ENCODE results near the gene DCAF16.

DCAF16 gene

GRCh38 chr4:17785858-17786257, 24.7 kb downstream of the DCAF16 start:
- Histone ChIP-seq H2AFZ (ENCODE audit: low read depth) (no peak overlapping the region), H3K4me3 (IDR thresholded peaks at IDR 0.05; ENCODE audit: insufficient read depth, low read depth, low read length) (no peak overlapping the region), H3K9ac (no peak overlapping the region), H3K4me2 (no peak overlapping the region), H4K20me1 (ENCODE audit: insufficient read depth) (no peaks in the 10 kb centered on the region), H3K27me3 (ENCODE audit: insufficient read depth, low read depth) (no peaks in the 10 kb centered on the region), H3K4me1 (ENCODE audit: low read depth, poor library complexity, severe bottlenecking) (no peaks in the 10 kb centered on the region), H3K36me3 (ENCODE audit: insufficient read depth) (no peaks in the 10 kb centered on the region), H3K79me2 (ENCODE audit: insufficient read depth, low read depth) (no peaks in the 10 kb centered on the region), H3K27ac (no peak overlapping the region)
- TF ChIP-seq, protein P1, sequence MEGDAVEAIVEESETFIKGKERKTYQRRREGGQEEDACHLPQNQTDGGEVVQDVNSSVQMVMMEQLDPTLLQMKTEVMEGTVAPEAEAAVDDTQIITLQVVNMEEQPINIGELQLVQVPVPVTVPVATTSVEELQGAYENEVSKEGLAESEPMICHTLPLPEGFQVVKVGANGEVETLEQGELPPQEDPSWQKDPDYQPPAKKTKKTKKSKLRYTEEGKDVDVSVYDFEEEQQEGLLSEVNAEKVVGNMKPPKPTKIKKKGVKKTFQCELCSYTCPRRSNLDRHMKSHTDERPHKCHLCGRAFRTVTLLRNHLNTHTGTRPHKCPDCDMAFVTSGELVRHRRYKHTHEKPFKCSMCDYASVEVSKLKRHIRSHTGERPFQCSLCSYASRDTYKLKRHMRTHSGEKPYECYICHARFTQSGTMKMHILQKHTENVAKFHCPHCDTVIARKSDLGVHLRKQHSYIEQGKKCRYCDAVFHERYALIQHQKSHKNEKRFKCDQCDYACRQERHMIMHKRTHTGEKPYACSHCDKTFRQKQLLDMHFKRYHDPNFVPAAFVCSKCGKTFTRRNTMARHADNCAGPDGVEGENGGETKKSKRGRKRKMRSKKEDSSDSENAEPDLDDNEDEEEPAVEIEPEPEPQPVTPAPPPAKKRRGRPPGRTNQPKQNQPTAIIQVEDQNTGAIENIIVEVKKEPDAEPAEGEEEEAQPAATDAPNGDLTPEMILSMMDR (conservative IDR thresholded peaks at IDR 0.05; ENCODE audit: low read depth, low read length), result no peak

DNA sequence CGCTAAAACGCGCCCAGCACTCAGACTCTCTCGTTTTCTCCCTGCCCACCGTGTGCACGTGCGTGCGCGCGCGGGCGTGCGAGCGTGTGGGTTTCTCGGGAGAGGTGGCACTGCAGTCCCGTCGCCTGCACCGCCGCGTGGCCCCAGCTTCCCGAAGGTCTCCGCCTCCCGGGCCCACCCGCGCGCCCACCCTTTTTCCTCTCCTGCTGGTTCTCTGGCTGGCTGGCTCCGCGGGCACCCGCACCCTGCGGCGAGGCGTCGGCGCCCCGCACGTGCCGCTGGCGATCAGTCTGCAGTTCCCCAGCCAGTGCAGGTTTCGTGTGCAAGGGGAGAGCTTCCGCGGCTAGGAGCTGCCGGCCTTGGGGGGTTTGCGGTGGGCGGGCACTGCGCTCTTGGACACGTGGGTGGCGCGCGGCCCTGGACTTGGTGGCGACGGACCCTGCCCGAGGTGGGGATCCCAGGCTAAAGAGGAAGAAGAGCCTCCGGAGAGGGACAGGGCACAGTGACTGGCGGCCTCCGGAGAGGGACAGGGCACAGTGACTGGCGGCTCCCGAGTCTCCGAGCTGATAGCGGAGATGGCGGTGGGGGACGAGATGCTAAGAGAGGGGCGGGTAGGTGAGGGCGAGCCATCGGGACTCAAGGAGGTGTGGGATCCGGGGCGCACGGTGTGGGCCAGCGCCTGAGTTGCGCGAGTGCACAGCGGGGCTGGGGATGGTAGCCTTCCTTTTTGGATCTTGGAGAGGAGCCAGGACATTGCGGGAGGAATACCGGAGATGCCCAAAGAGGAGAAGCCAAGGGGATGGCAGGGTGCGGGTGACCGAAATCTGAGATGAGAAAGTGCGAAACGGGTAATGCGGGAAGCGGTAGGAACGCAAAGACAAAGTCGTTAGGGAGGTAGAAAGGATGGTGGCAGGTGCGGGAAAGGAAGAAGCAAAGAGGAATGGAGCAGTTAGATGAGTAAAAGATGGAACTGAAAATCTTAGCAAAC, 29.0 kb downstream of the DCAF16 start, which contains the start of gene FAM184B:
Gene FAM184B, minus strand, starts transcription at position 322 of the 988 bp plus-strand sequence. CDS start 322 bp downstream, outside the sequence.
- Histone ChIP-seq H4K20me1 (ENCODE audit: insufficient read depth) (no peaks in the 10 kb centered on the region), H3K9ac (no peak within 1 kb of the TSS), H3K27me3 (ENCODE audit: insufficient read depth, low read depth) (no peaks in the 10 kb centered on the region), H3K27ac (no peak within 1 kb of the TSS), H3K4me3 (IDR thresholded peaks at IDR 0.05; ENCODE audit: insufficient read depth, low read depth, low read length) (no peak within 1 kb of the TSS), H3K4me1 (ENCODE audit: low read depth, poor library complexity, severe bottlenecking) (no peaks in the 10 kb centered on the region), H3K36me3 (ENCODE audit: insufficient read depth) (no peaks in the 10 kb centered on the region), H3K4me2 (no peak within 1 kb of the TSS), H3K79me2 (ENCODE audit: insufficient read depth, low read depth) (no peaks in the 10 kb centered on the region), H2AFZ (ENCODE audit: low read depth) (no peak within 1 kb of the TSS)
- TF ChIP-seq, protein P1 (conservative IDR thresholded peaks at IDR 0.05; ENCODE audit: low read depth, low read length), result no peak

- no peaks in the 10 kb centered on the region for H3K27me3 ChIP-seq (ENCODE audit: insufficient read depth, low read depth)
- no peaks in the 10 kb centered on the region for H3K79me2 ChIP-seq (ENCODE audit: insufficient read depth, low read depth)
- H3K4me3 ChIP-seq (IDR thresholded peaks at IDR 0.05; ENCODE audit: insufficient read depth, low read depth, low read length), result no peak overlapping the region
- H3K4me1 ChIP-seq (ENCODE audit: low read depth, poor library complexity, severe bottlenecking), result no peaks in the 10 kb centered on the region
- H3K9ac ChIP-seq, result no peak overlapping the region
- no peaks in the 10 kb centered on the region for H3K36me3 ChIP-seq (ENCODE audit: insufficient read depth)
- H3K4me2 ChIP-seq, result no peak overlapping the region
- H3K27ac ChIP-seq, result no peak overlapping the region
- H4K20me1 ChIP-seq (ENCODE audit: insufficient read depth), result no peaks in the 10 kb centered on the region
- TF ChIP-seq, protein P1 (conservative IDR thresholded peaks at IDR 0.05; ENCODE audit: low read depth, low read length), result no peak
- no peak overlapping the region for H2AFZ ChIP-seq (ENCODE audit: low read depth)
Measured at GRCh38 chr4:17780501-17781299, 29.9 kb downstream of the DCAF16 start.

- H3K27me3 ChIP-seq (ENCODE audit: insufficient read depth, low read depth), result no peaks in the 10 kb centered on the region
- no peak overlapping the region for H3K9ac ChIP-seq
- no peak overlapping the region for H3K4me3 ChIP-seq (IDR thresholded peaks at IDR 0.05; ENCODE audit: insufficient read depth, low read depth, low read length)
- no peaks in the 10 kb centered on the region for H4K20me1 ChIP-seq (ENCODE audit: insufficient read depth)
- H3K4me1 ChIP-seq (ENCODE audit: low read depth, poor library complexity, severe bottlenecking), result no peaks in the 10 kb centered on the region
- H3K36me3 ChIP-seq (ENCODE audit: insufficient read depth), result no peaks in the 10 kb centered on the region
- TF ChIP-seq, protein P1 (conservative IDR thresholded peaks at IDR 0.05; ENCODE audit: low read depth, low read length), result no peak
- no peak overlapping the region for H3K4me2 ChIP-seq
- H2AFZ ChIP-seq (ENCODE audit: low read depth), result no peak overlapping the region
- H3K79me2 ChIP-seq (ENCODE audit: insufficient read depth, low read depth), result no peaks in the 10 kb centered on the region
- no peak overlapping the region for H3K27ac ChIP-seq
Measured at GRCh38 chr4:17778431-17778830, 32.1 kb downstream of the DCAF16 start.
